Measurements from ENCODE around the gene PHOX2B.

PHOX2B gene

DNA sequence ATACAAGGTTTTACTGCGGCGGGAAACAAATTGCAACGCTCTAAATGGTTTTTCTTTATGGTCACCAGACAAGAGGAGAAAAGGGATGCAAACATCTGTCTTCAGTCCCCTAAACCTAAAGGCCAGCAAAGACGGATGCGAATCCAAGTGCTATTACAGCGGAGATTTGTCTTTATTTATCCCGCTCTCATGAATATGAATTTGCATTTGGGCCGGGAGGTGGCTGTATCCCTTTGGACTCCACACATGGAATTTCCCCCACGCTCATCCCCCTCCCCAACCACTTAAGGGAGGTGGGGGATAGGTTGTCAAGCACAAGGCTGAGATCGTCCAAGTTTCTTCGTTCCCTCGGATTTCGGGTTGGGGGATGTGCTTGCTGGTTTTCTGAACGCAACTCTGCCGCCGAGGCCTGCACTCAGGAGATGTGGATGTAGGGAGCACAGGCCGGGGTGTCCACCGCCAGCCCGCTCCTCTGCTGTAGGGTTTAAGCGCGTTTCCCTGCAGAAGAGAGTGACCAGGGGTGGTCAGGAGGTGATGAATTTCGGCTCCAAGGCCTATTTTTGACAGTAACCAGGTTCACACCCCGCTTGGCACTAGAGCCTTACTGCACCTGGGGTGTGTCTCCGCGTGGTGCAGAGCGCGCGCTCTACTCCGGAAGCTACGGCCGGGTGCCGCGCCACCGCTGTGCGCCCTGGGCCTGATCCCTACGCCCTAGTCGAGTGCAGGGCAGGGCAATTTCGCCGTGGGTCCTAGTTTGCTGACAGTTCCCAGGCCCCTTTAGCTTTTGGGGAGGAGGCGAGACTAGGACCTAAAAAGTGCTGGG is 2.3 kb upstream of the PHOX2B start:
- H3K79me2 ChIP-seq (ENCODE audit: insufficient read depth, low read depth): no peaks in the 10 kb centered on the region
- no peaks in the 10 kb centered on the region for H3K27me3 ChIP-seq (ENCODE audit: insufficient read depth, low read depth)
- no peak overlapping the region for H3K27ac ChIP-seq
- H3K4me3 ChIP-seq (IDR thresholded peaks at IDR 0.05; ENCODE audit: insufficient read depth, low read depth, low read length): no peak overlapping the region
- H3K36me3 ChIP-seq (ENCODE audit: insufficient read depth): no peaks in the 10 kb centered on the region
- H3K4me1 ChIP-seq (ENCODE audit: low read depth, poor library complexity, severe bottlenecking): no peaks in the 10 kb centered on the region
- TF ChIP-seq, protein P1, sequence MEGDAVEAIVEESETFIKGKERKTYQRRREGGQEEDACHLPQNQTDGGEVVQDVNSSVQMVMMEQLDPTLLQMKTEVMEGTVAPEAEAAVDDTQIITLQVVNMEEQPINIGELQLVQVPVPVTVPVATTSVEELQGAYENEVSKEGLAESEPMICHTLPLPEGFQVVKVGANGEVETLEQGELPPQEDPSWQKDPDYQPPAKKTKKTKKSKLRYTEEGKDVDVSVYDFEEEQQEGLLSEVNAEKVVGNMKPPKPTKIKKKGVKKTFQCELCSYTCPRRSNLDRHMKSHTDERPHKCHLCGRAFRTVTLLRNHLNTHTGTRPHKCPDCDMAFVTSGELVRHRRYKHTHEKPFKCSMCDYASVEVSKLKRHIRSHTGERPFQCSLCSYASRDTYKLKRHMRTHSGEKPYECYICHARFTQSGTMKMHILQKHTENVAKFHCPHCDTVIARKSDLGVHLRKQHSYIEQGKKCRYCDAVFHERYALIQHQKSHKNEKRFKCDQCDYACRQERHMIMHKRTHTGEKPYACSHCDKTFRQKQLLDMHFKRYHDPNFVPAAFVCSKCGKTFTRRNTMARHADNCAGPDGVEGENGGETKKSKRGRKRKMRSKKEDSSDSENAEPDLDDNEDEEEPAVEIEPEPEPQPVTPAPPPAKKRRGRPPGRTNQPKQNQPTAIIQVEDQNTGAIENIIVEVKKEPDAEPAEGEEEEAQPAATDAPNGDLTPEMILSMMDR (conservative IDR thresholded peaks at IDR 0.05; ENCODE audit: low read depth, low read length): no peak
- H3K4me2 ChIP-seq: no peak overlapping the region
- H4K20me1 ChIP-seq (ENCODE audit: insufficient read depth): no peaks in the 10 kb centered on the region
- H3K9ac ChIP-seq: no peak overlapping the region
- H2AFZ ChIP-seq (ENCODE audit: low read depth): no peak overlapping the region

GRCh38 chr4:41750121-41750625 is 1.6 kb upstream of the PHOX2B start:
- H3K4me1 ChIP-seq (ENCODE audit: low read depth, poor library complexity, severe bottlenecking): no peaks in the 10 kb centered on the region
- no peaks in the 10 kb centered on the region for H3K36me3 ChIP-seq (ENCODE audit: insufficient read depth)
- no peak overlapping the region for H3K9ac ChIP-seq
- no peaks in the 10 kb centered on the region for H4K20me1 ChIP-seq (ENCODE audit: insufficient read depth)
- no peak overlapping the region for H2AFZ ChIP-seq (ENCODE audit: low read depth)
- H3K79me2 ChIP-seq (ENCODE audit: insufficient read depth, low read depth): no peaks in the 10 kb centered on the region
- no peak overlapping the region for H3K4me2 ChIP-seq
- no peaks in the 10 kb centered on the region for H3K27me3 ChIP-seq (ENCODE audit: insufficient read depth, low read depth)
- TF ChIP-seq, protein P1 (conservative IDR thresholded peaks at IDR 0.05; ENCODE audit: low read depth, low read length): no peak
- no peak overlapping the region for H3K4me3 ChIP-seq (IDR thresholded peaks at IDR 0.05; ENCODE audit: insufficient read depth, low read depth, low read length)
- H3K27ac ChIP-seq: no peak overlapping the region

DNA sequence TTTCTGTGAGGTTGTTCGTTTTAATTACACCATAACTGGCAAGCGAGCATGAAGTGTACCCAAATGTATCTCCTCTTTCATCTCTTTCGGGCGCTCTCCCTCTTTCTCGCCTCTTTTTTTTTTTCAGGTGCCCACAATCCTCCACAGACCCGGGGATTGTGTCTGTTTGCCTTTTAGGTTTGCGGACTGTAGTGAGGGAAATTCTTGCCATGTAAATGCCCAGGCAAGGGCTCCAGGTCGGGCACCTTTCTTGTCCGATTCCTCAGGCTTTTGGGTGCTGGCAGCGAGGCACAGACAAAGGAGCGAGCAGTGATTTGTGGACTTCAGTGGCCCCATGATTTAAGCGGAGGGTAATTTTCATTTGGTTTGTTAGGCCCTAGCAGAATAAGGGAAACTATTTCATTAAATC is 1.1 kb upstream of the PHOX2B start:
- H3K4me2 ChIP-seq: no peak overlapping the region
- no peak overlapping the region for H3K27ac ChIP-seq
- H3K79me2 ChIP-seq (ENCODE audit: insufficient read depth, low read depth): no peaks in the 10 kb centered on the region
- H4K20me1 ChIP-seq (ENCODE audit: insufficient read depth): no peaks in the 10 kb centered on the region
- no peaks in the 10 kb centered on the region for H3K4me1 ChIP-seq (ENCODE audit: low read depth, poor library complexity, severe bottlenecking)
- TF ChIP-seq, protein P1 (conservative IDR thresholded peaks at IDR 0.05; ENCODE audit: low read depth, low read length): no peak
- no peak overlapping the region for H3K4me3 ChIP-seq (IDR thresholded peaks at IDR 0.05; ENCODE audit: insufficient read depth, low read depth, low read length)
- no peak overlapping the region for H3K9ac ChIP-seq
- no peak overlapping the region for H2AFZ ChIP-seq (ENCODE audit: low read depth)
- no peaks in the 10 kb centered on the region for H3K27me3 ChIP-seq (ENCODE audit: insufficient read depth, low read depth)
- H3K36me3 ChIP-seq (ENCODE audit: insufficient read depth): no peaks in the 10 kb centered on the region

- no peaks in the 10 kb centered on the region for H4K20me1 ChIP-seq (ENCODE audit: insufficient read depth)
- no peaks in the 10 kb centered on the region for H3K4me1 ChIP-seq (ENCODE audit: low read depth, poor library complexity, severe bottlenecking)
- no peaks in the 10 kb centered on the region for H3K27me3 ChIP-seq (ENCODE audit: insufficient read depth, low read depth)
- no peak overlapping the region for H3K4me3 ChIP-seq (IDR thresholded peaks at IDR 0.05; ENCODE audit: insufficient read depth, low read depth, low read length)
- no peak overlapping the region for H3K27ac ChIP-seq
- no peaks in the 10 kb centered on the region for H3K79me2 ChIP-seq (ENCODE audit: insufficient read depth, low read depth)
- H3K9ac ChIP-seq: no peak overlapping the region
- H3K36me3 ChIP-seq (ENCODE audit: insufficient read depth): no peaks in the 10 kb centered on the region
- TF ChIP-seq, protein P1 (conservative IDR thresholded peaks at IDR 0.05; ENCODE audit: low read depth, low read length): no peak
- no peak overlapping the region for H3K4me2 ChIP-seq
- no peak overlapping the region for H2AFZ ChIP-seq (ENCODE audit: low read depth)
Observed at GRCh38 chr4:41748074-41748570, 403 bp downstream of the PHOX2B start.
